GM23338 (cell line): ENCODE measurements around the gene ZFYVE28. TPM values are rescaled to one million over a fixed set of nuclear protein-coding genes. Genes with fewer than 3 reads are reported as not detected.
"Not testable (repeated sequence)": the region's sequence is repeated elsewhere in the genome, so short reads cannot be mapped to it uniquely, and the experiment has no call there.

Source experiments
- ATAC-seq: fragments of 200-7000 bp; cut with Tn5 transposase; 3 replicates; pipeline ENCODE4 v1.9.1; 2020
- DNase-seq: peaks from one replicate; pipeline ENCODE4 v3.0.0-alpha.2; 2015; ENCODE audit warnings: low spot score
- H2AFZ ChIP-seq: fragments of 200-600 bp; sonication (generic); 2 replicates; pipeline ENCODE4 v1.8.0; 2016; ENCODE audit warnings: antibody characterized with exemption, mild to moderate bottlenecking, moderate library complexity
- H3F3A ChIP-seq: fragments of 200-600 bp; sonication (generic); replicated peaks from 2 replicates; pipeline ENCODE4 v1.8.0; 2017; ENCODE audit warnings: antibody characterized with exemption, mixed run types, low read depth
- H3K27ac ChIP-seq: fragments of 200-600 bp; sonication (generic); 2 replicates; pipeline ENCODE4 v1.6.1; 2016; ENCODE audit warnings: low read depth
- H3K27me3 ChIP-seq: fragments of 200-600 bp; sonication (generic); 2 replicates; pipeline ENCODE4 v1.8.0; 2016; ENCODE audit warnings: mild to moderate bottlenecking, mixed run types, moderate library complexity; ENCODE audit not compliant: insufficient read depth
- H3K36me3 ChIP-seq: fragments of 200-600 bp; sonication (generic); 2 replicates; pipeline ENCODE4 v1.8.0; 2016; ENCODE audit warnings: mild to moderate bottlenecking; ENCODE audit not compliant: insufficient read depth
- H3K4me1 ChIP-seq: fragments of 200-600 bp; sonication (generic); 2 replicates; pipeline ENCODE4 v1.8.0; 2016; ENCODE audit warnings: mild to moderate bottlenecking, moderate library complexity; ENCODE audit not compliant: insufficient read depth
- H3K4me2 ChIP-seq: fragments of 200-600 bp; sonication (generic); 2 replicates; pipeline ENCODE4 v1.7.1; 2017; ENCODE audit warnings: mixed run types
- H3K4me3 ChIP-seq: fragments of 200-600 bp; sonication (generic); 2 replicates; pipeline ENCODE4 v1.6.1; 2016; ENCODE audit warnings: mixed run types
- H3K79me2 ChIP-seq: fragments of 200-600 bp; sonication (generic); replicated peaks from 2 replicates; pipeline ENCODE4 v1.8.0; 2017; ENCODE audit warnings: mild to moderate bottlenecking; ENCODE audit not compliant: insufficient read depth
- H3K9me2 ChIP-seq: fragments of 200-600 bp; sonication (generic); 2 replicates; pipeline ENCODE4 v1.8.0; 2017; ENCODE audit not compliant: insufficient read depth
- H4K20me1 ChIP-seq: fragments of 200-600 bp; sonication (generic); replicated peaks from 2 replicates; pipeline ENCODE4 v1.8.0; 2017; ENCODE audit warnings: mild to moderate bottlenecking; ENCODE audit not compliant: insufficient read depth
- H3K27ac Mint-ChIP-seq: 2 replicates; pipeline ENCODE4 v1.8.0; 2020; ENCODE audit warnings: inconsistent platforms, mild to moderate bottlenecking, moderate library complexity, mixed read lengths
- H3K27me3 Mint-ChIP-seq: 3 replicates; pipeline ENCODE4 v1.8.0; 2022; ENCODE audit warnings: low read depth, mild to moderate bottlenecking, moderate library complexity, mixed read lengths, inconsistent platforms; ENCODE audit not compliant: insufficient read depth, poor library complexity
- H3K36me3 Mint-ChIP-seq: 3 replicates; pipeline ENCODE4 v1.8.0; 2021; ENCODE audit warnings: low read depth, mild to moderate bottlenecking, inconsistent platforms, moderate library complexity, mixed read lengths
- H3K4me1 Mint-ChIP-seq: 3 replicates; pipeline ENCODE4 v1.8.0; 2020; ENCODE audit warnings: mild to moderate bottlenecking, inconsistent platforms, mixed read lengths
- H3K4me3 Mint-ChIP-seq: 3 replicates; pipeline ENCODE4 v1.8.0; 2021; ENCODE audit warnings: moderate library complexity, mild to moderate bottlenecking, inconsistent platforms, mixed read lengths
- H3K9me3 Mint-ChIP-seq: 3 replicates; pipeline ENCODE4 v1.8.0; 2020; ENCODE audit warnings: moderate library complexity, mild to moderate bottlenecking, inconsistent platforms, mixed read lengths
- CREB1 ChIP-seq: fragments of 250-450 bp; sonication (Bioruptor Pico); IDR thresholded peaks from 2 replicates; pipeline ENCODE4 v1.5.0; 2020; ENCODE audit warnings: low read depth, mild to moderate bottlenecking, moderate library complexity
- CTCF ChIP-seq, 2 experiments: fragments of 200-600 bp in 1 of 2; sonication (generic) in 1 of 2; conservative IDR thresholded peaks; 2 replicates each; pipeline versions ENCODE4 v1.5.1 to v1.6.1; 2016 to 2017; ENCODE audit warnings: antibody characterized with exemption in 2 of 2, low read depth in 2 of 2, mild to moderate bottlenecking in 2 of 2, moderate library complexity in 1 of 2
- EZH2 ChIP-seq: fragments of 200-600 bp; sonication (generic); IDR thresholded peaks from one replicate; pipeline ENCODE4 v1.8.0; 2017; ENCODE audit warnings: antibody characterized with exemption, mild to moderate bottlenecking, low read depth; ENCODE audit not compliant: unreplicated experiment
- EZH2phosphoT487 ChIP-seq: fragments of 200-600 bp; sonication (generic); IDR thresholded peaks from one replicate; pipeline ENCODE4 v1.8.1; 2018; ENCODE audit warnings: antibody characterized with exemption; ENCODE audit not compliant: unreplicated experiment
- JUNB ChIP-seq: IDR thresholded peaks from one replicate; pipeline ENCODE4 v1.6.1; 2016; ENCODE audit warnings: antibody characterized with exemption; ENCODE audit not compliant: unreplicated experiment
- NANOG ChIP-seq: IDR thresholded peaks from 2 replicates; pipeline ENCODE4 v1.6.1; 2016; ENCODE audit warnings: antibody characterized with exemption, borderline replicate concordance
- POLR2AphosphoS5 ChIP-seq: IDR thresholded peaks from 2 replicates; pipeline ENCODE4 v1.6.1; 2016; ENCODE audit warnings: antibody characterized with exemption, low read depth
- REST ChIP-seq: IDR thresholded peaks from one replicate; pipeline ENCODE4 v1.6.1; 2018; ENCODE audit warnings: antibody characterized with exemption; ENCODE audit not compliant: unreplicated experiment
- STAT1 ChIP-seq: IDR thresholded peaks from one replicate; pipeline ENCODE4 v1.6.1; 2016; ENCODE audit warnings: antibody characterized with exemption; ENCODE audit not compliant: unreplicated experiment
- ZNF114 ChIP-seq: fragments of 250-450 bp; sonication (Bioruptor Pico); IDR thresholded peaks from 2 replicates; pipeline ENCODE4 v1.5.0; 2020; ENCODE audit warnings: mild to moderate bottlenecking, moderate library complexity
- ZNF331 ChIP-seq: fragments of 250-450 bp; sonication (Bioruptor Pico); IDR thresholded peaks from 2 replicates; pipeline ENCODE4 v1.5.0; 2020; ENCODE audit warnings: low read depth, mild to moderate bottlenecking, moderate library complexity
- polyA plus RNA-seq: library from polyadenylated mRNA; unstranded; fragments of >200 nt; fragmentation: Nextera tagmentation; extraction: Ambion mirVana; gene quantifications from 2 replicates; pipeline ENCODE4 v1.2.1, GENCODE V29; 2016
- total RNA-seq: library from RNA; depleted of rRNA; stranded (reverse); fragments of >200 nt; shearing (Covaris generic); gene quantifications from 2 replicates; pipeline ENCODE4 v1.2.3, GENCODE V29; 2014
- TF ChIP-seq, protein P1 (sequence below): IDR thresholded peaks from 2 replicates; pipeline ENCODE4 v1.6.1; 2016; ENCODE audit warnings: antibody characterized with exemption

The ZFYVE28 gene
- total and polyA plus RNA-seq, 2 experiments from 2014 or later = 2.6 to 4.6 TPM

DNA sequence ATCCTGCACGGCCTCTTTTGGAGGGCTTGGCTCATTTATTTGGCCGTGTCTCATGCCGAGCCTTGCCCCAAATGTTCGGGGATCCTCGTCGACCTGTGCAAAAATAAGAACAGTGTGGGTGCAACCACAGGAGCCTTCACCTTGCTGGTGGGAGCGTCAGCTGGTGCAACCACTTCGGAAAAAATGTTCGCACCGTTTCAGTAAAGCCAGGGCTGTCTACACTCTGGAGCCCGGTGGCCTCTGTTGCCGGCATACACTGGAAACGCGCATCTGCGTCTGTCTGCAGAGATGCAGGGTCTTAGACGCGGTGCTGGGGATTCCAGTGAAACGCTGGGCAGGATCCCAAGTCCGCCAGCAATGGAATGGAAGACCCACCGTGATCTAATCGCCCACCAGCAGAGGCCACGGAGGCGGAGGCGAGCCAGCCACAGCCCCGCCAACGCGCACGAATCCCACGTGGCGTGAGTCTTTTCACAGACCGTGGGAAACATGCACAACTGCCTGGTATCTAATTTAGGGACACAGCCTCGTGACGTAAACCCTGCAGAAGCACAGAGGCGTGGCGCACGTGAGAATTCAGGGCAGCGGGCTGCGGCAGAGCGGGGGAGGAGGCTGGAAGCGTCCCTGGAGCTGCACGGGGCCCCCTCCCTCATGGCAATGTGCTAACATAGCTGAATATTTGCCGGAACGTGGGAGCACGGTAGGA lies 142.7 kb downstream of the ZFYVE28 start (continued):
- TF ChIP-seq REST = no peak
- TF ChIP-seq POLR2AphosphoS5 = no peak

GRCh38 chr4:2275044-2275397 lies 143.4 kb downstream of the ZFYVE28 start:
- not testable (repeated sequence) for H3K27ac Mint-ChIP-seq, H3K4me1 ChIP-seq, H3K36me3 ChIP-seq, ATAC-seq, H3K4me2 ChIP-seq, H3K27me3 Mint-ChIP-seq, H3K27ac ChIP-seq, H3K4me1 Mint-ChIP-seq, H3K4me3 ChIP-seq, H3K27me3 ChIP-seq, H2AFZ ChIP-seq, H3K36me3 Mint-ChIP-seq, H4K20me1 ChIP-seq, H3K9me2 ChIP-seq, H3K79me2 ChIP-seq, DNase-seq, H3F3A ChIP-seq, H3K4me3 Mint-ChIP-seq, H3K9me3 Mint-ChIP-seq

- H3K4me3 ChIP-seq = no peak overlapping the region
- no peaks in the 10 kb centered on the region; the same call in 2 of the 3 replicates for H3K36me3 Mint-ChIP-seq
- H3K36me3 ChIP-seq = no peaks in the 10 kb centered on the region
- no peaks in the 10 kb centered on the region for H3K9me2 ChIP-seq
- H3K4me3 Mint-ChIP-seq = no peak overlapping the region
- no peak overlapping the region for H3K27ac Mint-ChIP-seq
- H3K27ac ChIP-seq = no peak overlapping the region
- no peak overlapping the region for H3K4me2 ChIP-seq
- ATAC-seq (no peak), DNase-seq (no peak)
- no peaks in the 10 kb centered on the region for H4K20me1 ChIP-seq
- H3K79me2 ChIP-seq = no peaks in the 10 kb centered on the region
- no peaks in the 10 kb centered on the region for H3F3A ChIP-seq
- H3K9me3 Mint-ChIP-seq = no peaks in the 10 kb centered on the region
- H3K4me1 Mint-ChIP-seq = peaks cover 7% of the 10 kb centered on the region
- no peak overlapping the region for H2AFZ ChIP-seq
- peaks cover 3% of the 10 kb centered on the region for H3K27me3 Mint-ChIP-seq
- H3K4me1 ChIP-seq = peaks cover 2% of the 10 kb centered on the region; the same call in 1 of the 2 replicates
- no peaks in the 10 kb centered on the region for H3K27me3 ChIP-seq
- no peak for TF ChIP-seq JUNB
- no peak for TF ChIP-seq CREB1
- TF ChIP-seq ZNF331 = no peak
- TF ChIP-seq, protein P1, sequence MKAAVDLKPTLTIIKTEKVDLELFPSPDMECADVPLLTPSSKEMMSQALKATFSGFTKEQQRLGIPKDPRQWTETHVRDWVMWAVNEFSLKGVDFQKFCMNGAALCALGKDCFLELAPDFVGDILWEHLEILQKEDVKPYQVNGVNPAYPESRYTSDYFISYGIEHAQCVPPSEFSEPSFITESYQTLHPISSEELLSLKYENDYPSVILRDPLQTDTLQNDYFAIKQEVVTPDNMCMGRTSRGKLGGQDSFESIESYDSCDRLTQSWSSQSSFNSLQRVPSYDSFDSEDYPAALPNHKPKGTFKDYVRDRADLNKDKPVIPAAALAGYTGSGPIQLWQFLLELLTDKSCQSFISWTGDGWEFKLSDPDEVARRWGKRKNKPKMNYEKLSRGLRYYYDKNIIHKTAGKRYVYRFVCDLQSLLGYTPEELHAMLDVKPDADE = no peak
- no peak for TF ChIP-seq POLR2AphosphoS5
- no peak for TF ChIP-seq CTCF (conservative IDR thresholded peaks at IDR 0.05; ENCODE audit: low read depth in 2 of 2)
- TF ChIP-seq EZH2phosphoT487 = no peak
- no peak for TF ChIP-seq STAT1
- no peak for TF ChIP-seq EZH2
- no peak for TF ChIP-seq ZNF114
- TF ChIP-seq REST = no peak
- no peak for TF ChIP-seq NANOG
Observed at GRCh38 chr4:2274320-2275043, 144.0 kb downstream of the ZFYVE28 start.
